GM12892 (cell line): ENCODE measurements around the gene CCDC136.

Source experiments
- POLR2A ChIP-seq: IDR thresholded peaks from 2 replicates; pipeline ENCODE4 v1.6.1; 2011; ENCODE audit warnings: low read depth, low read length, control low read depth
- TAF1 ChIP-seq: IDR thresholded peaks from 2 replicates; pipeline ENCODE4 v1.6.1; 2011; ENCODE audit warnings: low read depth, mild to moderate bottlenecking, control low read depth, low read length, borderline replicate concordance

DNA sequence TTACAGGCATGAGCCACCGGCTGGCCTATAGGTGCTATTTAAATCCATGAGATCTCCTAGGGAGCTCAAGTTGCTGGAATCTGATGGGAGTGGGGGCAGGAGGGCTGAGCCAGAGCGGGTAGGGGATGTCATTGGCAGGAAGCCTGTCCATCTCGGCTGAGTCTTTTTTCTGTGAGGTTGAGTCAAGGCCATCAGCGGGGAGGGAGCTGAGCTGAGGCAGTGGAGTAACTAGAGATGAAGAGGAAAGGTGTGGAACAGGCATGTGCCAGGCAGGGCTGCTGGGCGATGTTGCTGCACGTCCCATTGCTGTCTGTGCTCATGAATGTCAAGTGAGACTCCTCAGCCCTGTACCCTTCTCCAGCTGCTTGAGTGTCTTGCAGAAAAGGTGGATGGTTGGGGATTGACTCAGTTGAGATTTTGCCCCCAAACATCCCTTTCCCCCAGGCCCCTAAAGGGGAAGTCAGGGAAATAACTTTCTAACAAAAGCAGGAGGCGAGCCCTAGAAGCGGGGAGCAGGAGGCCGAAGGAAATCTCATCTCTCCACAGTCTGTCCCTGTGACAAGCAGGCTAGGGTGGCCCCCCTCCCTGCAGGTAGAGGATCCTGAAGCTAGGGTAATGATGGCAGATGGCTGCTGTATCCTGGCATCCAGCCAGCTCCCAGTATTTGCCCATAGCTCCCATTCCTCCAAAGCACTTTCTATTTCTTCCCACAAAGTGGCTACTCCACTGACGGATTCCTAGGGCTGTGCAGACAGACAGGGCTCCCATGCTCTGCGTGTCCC is 76.3 kb downstream of the CCDC136 start:
- TF ChIP-seq TAF1 (no peak), POLR2A (no peak)
